HG02642 (cell line): ENCODE data around the gene DNMT3L.
"Not testable (repeated sequence)": the region's sequence is repeated elsewhere in the genome, so short reads cannot be mapped to it uniquely, and the experiment has no call there.

ENCODE experiments used
- ATAC-seq: cut with Tn5 transposase; IDR thresholded peaks from one replicate; pipeline ENCODE4 v1.9.1; 2021; ENCODE audit warnings: mild to moderate bottlenecking; ENCODE audit not compliant: unreplicated experiment, poor library complexity

DNMT3L gene

GRCh38 chr21:44261675-44262295 is at the start of gene DNMT3L:
DNMT3L (minus strand) TSS chr21:44261897; CDS start chr21:44261259, 638 bp downstream.
- ATAC-seq = no peak

- ATAC-seq = no peak
These were observed 49.2 kb upstream of the DNMT3L start for GRCh38 chr21:44310628-44311507.

- ATAC-seq = no peak
These were observed 45.4 kb upstream of the DNMT3L start for GRCh38 chr21:44306936-44307704.

GRCh38 chr21:44305691-44306090 is 44.0 kb upstream of the DNMT3L start:
- ATAC-seq = no peak

GRCh38 chr21:44304877-44305293 is 43.2 kb upstream of the DNMT3L start:
- no peak for ATAC-seq

- no peak for ATAC-seq
These were observed 42.4 kb upstream of the DNMT3L start for GRCh38 chr21:44304011-44304616.

- ATAC-seq = no peak
These were observed 41.8 kb upstream of the DNMT3L start for GRCh38 chr21:44303490-44303981.

- ATAC-seq = not testable (repeated sequence)
These were observed 41.1 kb upstream of the DNMT3L start for GRCh38 chr21:44302573-44303401.

GRCh38 chr21:44301961-44302406 is 40.3 kb upstream of the DNMT3L start:
- no peak for ATAC-seq

- ATAC-seq = no peak
These were observed 39.4 kb upstream of the DNMT3L start for GRCh38 chr21:44301141-44301540.

- peak; percentile 32 for ATAC-seq
These were observed 38.7 kb upstream of the DNMT3L start for GRCh38 chr21:44300262-44300959.

GRCh38 chr21:44299458-44300261 is 38.0 kb upstream of the DNMT3L start, which contains the start of gene PFKL:
PFKL (plus strand) TSS chr21:44300053; CDS start chr21:44300106, 53 bp downstream.
- peak; percentile 57 for ATAC-seq

- no peak for ATAC-seq
These were observed 37.4 kb upstream of the DNMT3L start for GRCh38 chr21:44299085-44299457.

GRCh38 chr21:44298301-44298700 is 36.6 kb upstream of the DNMT3L start:
- no peak for ATAC-seq

GRCh38 chr21:44297525-44298290 is 36.0 kb upstream of the DNMT3L start:
- no peak for ATAC-seq

GRCh38 chr21:44296916-44297315 is 35.2 kb upstream of the DNMT3L start:
- ATAC-seq = no peak

- no peak for ATAC-seq
These were observed 34.4 kb upstream of the DNMT3L start for GRCh38 chr21:44296103-44296519.
